ENCODE measurements around the gene GPR149.

Gene GPR149, protein sequence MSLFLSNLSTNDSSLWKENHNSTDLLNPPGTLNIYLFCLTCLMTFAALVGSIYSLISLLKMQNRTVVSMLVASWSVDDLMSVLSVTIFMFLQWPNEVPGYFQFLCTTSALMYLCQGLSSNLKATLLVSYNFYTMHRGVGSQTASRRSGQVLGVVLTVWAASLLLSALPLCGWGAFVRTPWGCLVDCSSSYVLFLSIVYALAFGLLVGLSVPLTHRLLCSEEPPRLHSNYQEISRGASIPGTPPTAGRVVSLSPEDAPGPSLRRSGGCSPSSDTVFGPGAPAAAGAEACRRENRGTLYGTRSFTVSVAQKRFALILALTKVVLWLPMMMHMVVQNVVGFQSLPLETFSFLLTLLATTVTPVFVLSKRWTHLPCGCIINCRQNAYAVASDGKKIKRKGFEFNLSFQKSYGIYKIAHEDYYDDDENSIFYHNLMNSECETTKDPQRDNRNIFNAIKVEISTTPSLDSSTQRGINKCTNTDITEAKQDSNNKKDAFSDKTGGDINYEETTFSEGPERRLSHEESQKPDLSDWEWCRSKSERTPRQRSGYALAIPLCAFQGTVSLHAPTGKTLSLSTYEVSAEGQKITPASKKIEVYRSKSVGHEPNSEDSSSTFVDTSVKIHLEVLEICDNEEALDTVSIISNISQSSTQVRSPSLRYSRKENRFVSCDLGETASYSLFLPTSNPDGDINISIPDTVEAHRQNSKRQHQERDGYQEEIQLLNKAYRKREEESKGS

DNA sequence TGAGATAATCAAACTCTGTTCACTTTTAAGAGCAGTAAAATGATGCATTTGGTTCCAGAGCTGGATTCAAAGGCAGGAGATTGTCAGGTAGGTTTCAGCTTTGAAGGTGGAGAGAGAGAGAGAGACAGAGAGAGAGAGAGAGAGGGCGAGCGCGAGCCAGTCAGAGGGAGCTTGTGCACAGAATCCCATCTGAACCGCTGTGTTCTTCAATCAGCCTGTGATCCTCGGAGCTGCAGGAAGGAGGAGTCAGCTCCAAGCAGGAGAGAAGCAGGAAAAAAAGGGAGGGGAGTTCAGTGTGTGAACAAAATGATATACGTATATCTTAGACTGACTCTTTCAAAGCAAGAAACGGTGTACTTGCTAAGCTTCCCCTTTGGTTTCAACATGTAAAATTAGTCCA lies at the start of gene GPR149:
Gene GPR149, minus strand, starts transcription at position 177 of the 400 bp plus-strand sequence. CDS start 575 bp downstream, outside the sequence.
- Histone ChIP-seq H3K79me2 (no peaks in the 10 kb centered on the region), H3K9me3 (ENCODE audit: control insufficient read depth, low read length) (no peaks in the 10 kb centered on the region), H3K36me3 (ENCODE audit: control insufficient read depth, insufficient read depth, low read length) (no peaks in the 10 kb centered on the region), H3K4me1 (no peaks in the 10 kb centered on the region), H3K27ac (no peak within 1 kb of the TSS), H3K4me2 (ENCODE audit: low read length) (peak within 1 kb of the TSS; percentile 40), H3K9ac (no peak within 1 kb of the TSS), H3K4me3 (ENCODE audit: low read depth, low read length) (no peak within 1 kb of the TSS), H3K27me3 (ENCODE audit: control insufficient read depth, insufficient read depth, low read length) (peaks cover 4% of the 10 kb centered on the region), H2AFZ (no peak within 1 kb of the TSS)
- TF ChIP-seq, protein P1, sequence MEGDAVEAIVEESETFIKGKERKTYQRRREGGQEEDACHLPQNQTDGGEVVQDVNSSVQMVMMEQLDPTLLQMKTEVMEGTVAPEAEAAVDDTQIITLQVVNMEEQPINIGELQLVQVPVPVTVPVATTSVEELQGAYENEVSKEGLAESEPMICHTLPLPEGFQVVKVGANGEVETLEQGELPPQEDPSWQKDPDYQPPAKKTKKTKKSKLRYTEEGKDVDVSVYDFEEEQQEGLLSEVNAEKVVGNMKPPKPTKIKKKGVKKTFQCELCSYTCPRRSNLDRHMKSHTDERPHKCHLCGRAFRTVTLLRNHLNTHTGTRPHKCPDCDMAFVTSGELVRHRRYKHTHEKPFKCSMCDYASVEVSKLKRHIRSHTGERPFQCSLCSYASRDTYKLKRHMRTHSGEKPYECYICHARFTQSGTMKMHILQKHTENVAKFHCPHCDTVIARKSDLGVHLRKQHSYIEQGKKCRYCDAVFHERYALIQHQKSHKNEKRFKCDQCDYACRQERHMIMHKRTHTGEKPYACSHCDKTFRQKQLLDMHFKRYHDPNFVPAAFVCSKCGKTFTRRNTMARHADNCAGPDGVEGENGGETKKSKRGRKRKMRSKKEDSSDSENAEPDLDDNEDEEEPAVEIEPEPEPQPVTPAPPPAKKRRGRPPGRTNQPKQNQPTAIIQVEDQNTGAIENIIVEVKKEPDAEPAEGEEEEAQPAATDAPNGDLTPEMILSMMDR (IDR thresholded peaks at IDR 0.05) = no peak

DNA sequence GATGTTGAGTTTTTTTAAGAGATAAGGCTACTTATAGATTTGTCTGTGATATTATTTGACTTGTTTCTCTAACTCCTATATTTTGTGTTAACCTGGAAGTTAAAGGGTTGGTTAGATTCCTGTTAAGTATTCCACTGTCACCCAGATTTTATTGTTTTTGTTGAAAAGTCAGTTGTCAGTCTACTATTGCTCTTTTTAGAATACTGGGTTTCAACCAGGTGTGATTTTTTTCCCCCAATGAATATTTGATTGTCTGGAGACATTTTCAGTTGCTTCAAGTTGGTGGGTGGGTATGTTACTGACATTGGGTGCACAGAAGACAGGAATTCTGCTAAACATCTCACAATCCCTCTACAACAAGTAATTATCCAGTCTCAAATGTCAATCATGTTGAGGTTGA lies 43.8 kb upstream of the GPR149 start:
- H2AFZ ChIP-seq = no peak overlapping the region
- no peaks in the 10 kb centered on the region for H3K9me3 ChIP-seq (ENCODE audit: control insufficient read depth, low read length)
- H3K4me3 ChIP-seq (ENCODE audit: low read depth, low read length) = no peak overlapping the region
- H3K9ac ChIP-seq = no peak overlapping the region
- H3K36me3 ChIP-seq (ENCODE audit: control insufficient read depth, insufficient read depth, low read length) = no peaks in the 10 kb centered on the region
- H3K27ac ChIP-seq = no peak overlapping the region
- no peaks in the 10 kb centered on the region for H3K27me3 ChIP-seq (ENCODE audit: control insufficient read depth, insufficient read depth, low read length)
- TF ChIP-seq, protein P1 (IDR thresholded peaks at IDR 0.05) = no peak
- H3K4me2 ChIP-seq (ENCODE audit: low read length) = no peak overlapping the region
- H3K4me1 ChIP-seq = no peaks in the 10 kb centered on the region
- H3K79me2 ChIP-seq = no peaks in the 10 kb centered on the region

DNA sequence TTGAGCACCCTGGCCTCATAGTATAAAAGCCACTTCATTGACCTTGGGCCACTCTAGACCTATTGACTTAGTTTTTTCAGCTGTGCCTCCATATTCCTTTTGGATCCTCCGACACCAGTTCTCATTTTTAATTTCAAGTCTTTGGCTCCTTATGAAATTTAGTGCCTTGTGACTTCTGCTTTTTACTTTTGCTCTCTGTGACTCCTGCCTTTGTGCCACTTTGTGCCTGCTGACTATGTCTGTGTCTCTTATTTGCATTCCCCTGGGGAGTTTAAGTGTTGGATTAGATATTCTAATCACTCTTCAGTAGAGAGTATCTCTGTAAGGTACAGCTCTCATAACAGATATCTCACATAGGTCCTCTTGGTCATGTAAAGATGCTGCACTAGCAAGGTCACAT lies 39.6 kb upstream of the GPR149 start:
- H3K36me3 ChIP-seq (ENCODE audit: control insufficient read depth, insufficient read depth, low read length) = no peaks in the 10 kb centered on the region
- H3K4me1 ChIP-seq = no peaks in the 10 kb centered on the region
- H3K79me2 ChIP-seq = no peaks in the 10 kb centered on the region
- H3K27ac ChIP-seq = no peak overlapping the region
- H3K9me3 ChIP-seq (ENCODE audit: control insufficient read depth, low read length) = no peaks in the 10 kb centered on the region
- H2AFZ ChIP-seq = no peak overlapping the region
- H3K4me2 ChIP-seq (ENCODE audit: low read length) = no peak overlapping the region
- H3K27me3 ChIP-seq (ENCODE audit: control insufficient read depth, insufficient read depth, low read length) = no peaks in the 10 kb centered on the region
- TF ChIP-seq, protein P1 (IDR thresholded peaks at IDR 0.05) = no peak
- no peak overlapping the region for H3K9ac ChIP-seq
- H3K4me3 ChIP-seq (ENCODE audit: low read depth, low read length) = no peak overlapping the region

DNA sequence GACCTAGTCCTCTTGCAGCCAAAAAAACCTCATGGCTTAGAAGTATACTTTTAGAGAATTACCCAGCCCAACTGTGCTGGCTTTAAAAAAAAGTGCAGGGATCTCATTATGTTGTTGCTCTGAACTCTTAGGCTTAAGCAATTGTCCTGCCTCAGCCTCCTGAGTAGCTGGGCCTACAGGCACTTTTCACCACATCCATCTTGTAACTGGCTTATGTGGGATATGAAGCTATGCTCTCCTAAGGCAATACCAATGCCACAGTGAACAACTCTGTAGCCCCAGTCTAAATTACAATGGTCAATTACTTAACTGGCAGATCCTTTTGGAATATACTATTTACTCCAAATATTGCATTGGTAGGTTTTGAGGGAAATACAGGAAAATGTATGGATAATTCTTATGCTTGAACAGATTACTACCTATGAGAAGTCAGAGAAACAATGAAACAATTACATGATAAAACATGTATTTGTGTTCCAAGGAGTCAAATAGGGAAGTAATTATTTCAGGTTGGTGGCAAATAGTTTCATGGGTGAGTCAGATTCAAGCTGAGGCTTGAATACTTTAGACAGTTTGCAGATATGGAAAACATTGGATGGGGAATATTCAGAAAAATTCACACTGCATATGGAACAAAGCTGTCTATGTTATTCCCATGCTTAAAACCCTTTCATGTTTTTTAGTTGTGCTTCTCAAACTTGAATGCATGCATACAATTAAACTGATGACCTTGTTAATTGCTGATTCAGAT lies 34.6 kb upstream of the GPR149 start:
- TF ChIP-seq, protein P1 (IDR thresholded peaks at IDR 0.05) = no peak
- Histone ChIP-seq H3K4me2 (ENCODE audit: low read length) (no peak overlapping the region), H3K79me2 (no peaks in the 10 kb centered on the region), H3K4me1 (no peaks in the 10 kb centered on the region), H3K9me3 (ENCODE audit: control insufficient read depth, low read length) (no peaks in the 10 kb centered on the region), H3K9ac (no peak overlapping the region), H3K4me3 (ENCODE audit: low read depth, low read length) (no peak overlapping the region), H3K27me3 (ENCODE audit: control insufficient read depth, insufficient read depth, low read length) (no peaks in the 10 kb centered on the region), H2AFZ (no peak overlapping the region), H3K36me3 (ENCODE audit: control insufficient read depth, insufficient read depth, low read length) (no peaks in the 10 kb centered on the region), H3K27ac (no peak overlapping the region)
